Neural cell (in vitro differentiated cells): ENCODE results near the gene ST6GAL1. TPM values are rescaled to one million over a fixed set of nuclear protein-coding genes. Genes with fewer than 3 reads are reported as not detected.

Experiments used
- H2AFZ ChIP-seq: fragments of 200-600, 300-800 bp; sonication (generic), shearing (Covaris generic); 2 replicates; pipeline ENCODE4 v1.6.0; 2014; ENCODE audit warnings: low read depth, mild to moderate bottlenecking, antibody characterized with exemption, low read length, moderate library complexity
- H3F3A ChIP-seq: fragments of 200-600 bp; shearing (Covaris generic); 2 replicates; pipeline ENCODE4 v1.6.1; 2016; ENCODE audit warnings: mild to moderate bottlenecking, moderate library complexity, mixed read lengths, antibody characterized with exemption, low read length; ENCODE audit not compliant: insufficient read depth, poor library complexity, severe bottlenecking
- H3K27ac ChIP-seq: fragments of 200-600, 300-800 bp; sonication (generic), shearing (Covaris generic); 2 replicates; pipeline ENCODE4 v1.5.1; 2014; ENCODE audit warnings: mild to moderate bottlenecking, low read length, moderate library complexity
- H3K27me3 ChIP-seq: fragments of 300-800, 200-600 bp; sonication (generic), shearing (Covaris generic); 2 replicates; pipeline ENCODE4 v1.6.0; 2014; ENCODE audit warnings: mild to moderate bottlenecking, low read depth, low read length, moderate library complexity; ENCODE audit not compliant: insufficient read depth
- H3K36me3 ChIP-seq: fragments of 300-800, 200-600 bp; sonication (generic), shearing (Covaris generic); 2 replicates; pipeline ENCODE4 v1.5.1; 2014; ENCODE audit warnings: mild to moderate bottlenecking, antibody characterized with exemption, low read length, moderate library complexity; ENCODE audit not compliant: insufficient read depth
- H3K4me2 ChIP-seq: fragments of 300-800, 200-600 bp; sonication (generic), shearing (Covaris generic); 2 replicates; pipeline ENCODE4 v1.6.0; 2014; ENCODE audit warnings: mild to moderate bottlenecking, low read length
- H3K4me3 ChIP-seq: fragments of 300-800, 200-600 bp; sonication (generic), shearing (Covaris generic); 2 replicates; pipeline ENCODE4 v1.5.1; 2014; ENCODE audit warnings: mild to moderate bottlenecking, low read length, moderate library complexity
- H3K79me2 ChIP-seq: fragments of 200-600 bp; shearing (Covaris generic); replicated peaks from 2 replicates; pipeline ENCODE4 v1.6.0; 2014; ENCODE audit warnings: mild to moderate bottlenecking, low read length, moderate library complexity; ENCODE audit not compliant: insufficient read depth
- H3K9ac ChIP-seq: fragments of 300-800, 200-600 bp; sonication (generic), shearing (Covaris generic); 2 replicates; pipeline ENCODE4 v1.6.1; 2016; ENCODE audit warnings: mild to moderate bottlenecking, low read length, mixed read lengths
- H3K9me2 ChIP-seq: fragments of 200-600 bp; shearing (Covaris generic); 2 replicates; pipeline ENCODE4 v1.6.1; 2016; ENCODE audit warnings: mild to moderate bottlenecking, low read length, mixed read lengths; ENCODE audit not compliant: insufficient read depth
- H3K9me3 ChIP-seq: fragments of 200-600, 300-800 bp; sonication (generic), shearing (Covaris generic); 2 replicates; pipeline ENCODE4 v1.6.1; 2016; ENCODE audit warnings: mild to moderate bottlenecking, mixed run types, low read length, moderate library complexity, mixed read lengths
- H4K20me1 ChIP-seq: fragments of 200-600 bp; shearing (Covaris generic); 2 replicates; pipeline ENCODE4 v1.6.1; 2016; ENCODE audit warnings: mild to moderate bottlenecking, mixed run types; ENCODE audit not compliant: insufficient read depth
- CTCF ChIP-seq: fragments of 450-650 bp; IDR thresholded peaks from 2 replicates; pipeline ENCODE4 v1.5.1; 2014; ENCODE audit warnings: antibody characterized with exemption, mild to moderate bottlenecking, moderate library complexity; ENCODE audit not compliant: poor library complexity, severe bottlenecking
- EP300 ChIP-seq: fragments of 450-650 bp; conservative IDR thresholded peaks from 2 replicates; pipeline ENCODE4 v1.6.1; 2014; ENCODE audit warnings: antibody characterized with exemption, mild to moderate bottlenecking, moderate library complexity; ENCODE audit not compliant: poor library complexity, severe bottlenecking
- EZH2 ChIP-seq: fragments of 200-600, 300-800 bp; shearing (Covaris generic), sonication (generic); IDR thresholded peaks from 2 replicates; pipeline ENCODE4 v1.6.1; 2014; ENCODE audit warnings: antibody characterized with exemption, low read length, borderline replicate concordance, mild to moderate bottlenecking; ENCODE audit not compliant: insufficient read depth, poor library complexity, severe bottlenecking
- MXI1 ChIP-seq: fragments of 450-650 bp; conservative IDR thresholded peaks from 2 replicates; pipeline ENCODE4 v1.6.1; 2014; ENCODE audit warnings: antibody characterized with exemption, mild to moderate bottlenecking; ENCODE audit not compliant: poor library complexity, severe bottlenecking
- POLR2AphosphoS5 ChIP-seq: IDR thresholded peaks from 2 replicates; pipeline ENCODE4 v1.6.1; 2012
- RAD21 ChIP-seq: fragments of 450-650 bp; conservative IDR thresholded peaks from 2 replicates; pipeline ENCODE4 v1.6.1; 2014; ENCODE audit warnings: antibody characterized with exemption, mild to moderate bottlenecking, moderate library complexity
- REST ChIP-seq: IDR thresholded peaks from 2 replicates; pipeline ENCODE4 v1.6.1; 2012; ENCODE audit warnings: borderline replicate concordance
- SMC3 ChIP-seq: fragments of 450-650 bp; conservative IDR thresholded peaks from 2 replicates; pipeline ENCODE4 v1.6.1; 2014; ENCODE audit warnings: antibody characterized with exemption, mild to moderate bottlenecking, moderate library complexity; ENCODE audit not compliant: poor library complexity
- TAF1 ChIP-seq: IDR thresholded peaks from 2 replicates; pipeline ENCODE4 v1.6.1; 2012; ENCODE audit warnings: low read depth
- polyA plus RNA-seq: library from polyadenylated mRNA; depleted of rRNA; stranded (reverse); fragments of >200 nt; gene quantifications from 2 replicates; pipeline ENCODE4 v1.2.3, GENCODE V29; 2014

The ST6GAL1 gene
- polyA plus RNA-seq, 1 donor from 2014 or later = 17.6 TPM

- Histone ChIP-seq H4K20me1 (no peaks in the 10 kb centered on the region), H3K9ac (no peak overlapping the region), H3K4me3 (no peak overlapping the region), H3K27me3 (no peaks in the 10 kb centered on the region), H3K79me2 (no peaks in the 10 kb centered on the region), H3K9me3 (no peaks in the 10 kb centered on the region), H2AFZ (no peak overlapping the region), H3K27ac (peak overlapping the region; percentile 51), H3F3A (no peaks in the 10 kb centered on the region), H3K9me2 (no peaks in the 10 kb centered on the region), H3K36me3 (no peaks in the 10 kb centered on the region), H3K4me2 (no peak overlapping the region)
- TF ChIP-seq REST = no peak
- no peak for TF ChIP-seq SMC3
- no peak for TF ChIP-seq POLR2AphosphoS5
- TF ChIP-seq TAF1 = no peak
- TF ChIP-seq MXI1 = no peak
- no peak for TF ChIP-seq CTCF
- TF ChIP-seq RAD21 = no peak
- TF ChIP-seq EZH2 = no peak
Measured at GRCh38 chr3:186920796-186921195, 9.5 kb upstream of the ST6GAL1 start.

GRCh38 chr3:186921578-186921977 is 8.7 kb upstream of the ST6GAL1 start:
- Histone ChIP-seq H3K79me2 (no peaks in the 10 kb centered on the region), H3K27ac (peak overlapping the region; percentile 51), H3F3A (no peaks in the 10 kb centered on the region), H3K4me3 (no peak overlapping the region), H3K9me2 (no peaks in the 10 kb centered on the region), H2AFZ (no peak overlapping the region), H3K27me3 (no peaks in the 10 kb centered on the region), H4K20me1 (no peaks in the 10 kb centered on the region), H3K36me3 (no peaks in the 10 kb centered on the region), H3K9me3 (no peaks in the 10 kb centered on the region), H3K9ac (no peak overlapping the region), H3K4me2 (no peak overlapping the region)
- TF ChIP-seq EZH2 (no peak), TAF1 (no peak), MXI1 (no peak), POLR2AphosphoS5 (peak; percentile 83), RAD21 (no peak), REST (peak; percentile 22), EP300 (peak; percentile 26), CTCF (no peak), SMC3 (no peak)
